ENCODE data around the gene FXYD1. TPM values are rescaled to one million over a fixed set of nuclear protein-coding genes. Genes with fewer than 3 reads are reported as not detected.

FXYD1 gene
- total and polyA plus RNA-seq, 2 experiments from 2014 or later, result 1.5 to 26.8 TPM

DNA sequence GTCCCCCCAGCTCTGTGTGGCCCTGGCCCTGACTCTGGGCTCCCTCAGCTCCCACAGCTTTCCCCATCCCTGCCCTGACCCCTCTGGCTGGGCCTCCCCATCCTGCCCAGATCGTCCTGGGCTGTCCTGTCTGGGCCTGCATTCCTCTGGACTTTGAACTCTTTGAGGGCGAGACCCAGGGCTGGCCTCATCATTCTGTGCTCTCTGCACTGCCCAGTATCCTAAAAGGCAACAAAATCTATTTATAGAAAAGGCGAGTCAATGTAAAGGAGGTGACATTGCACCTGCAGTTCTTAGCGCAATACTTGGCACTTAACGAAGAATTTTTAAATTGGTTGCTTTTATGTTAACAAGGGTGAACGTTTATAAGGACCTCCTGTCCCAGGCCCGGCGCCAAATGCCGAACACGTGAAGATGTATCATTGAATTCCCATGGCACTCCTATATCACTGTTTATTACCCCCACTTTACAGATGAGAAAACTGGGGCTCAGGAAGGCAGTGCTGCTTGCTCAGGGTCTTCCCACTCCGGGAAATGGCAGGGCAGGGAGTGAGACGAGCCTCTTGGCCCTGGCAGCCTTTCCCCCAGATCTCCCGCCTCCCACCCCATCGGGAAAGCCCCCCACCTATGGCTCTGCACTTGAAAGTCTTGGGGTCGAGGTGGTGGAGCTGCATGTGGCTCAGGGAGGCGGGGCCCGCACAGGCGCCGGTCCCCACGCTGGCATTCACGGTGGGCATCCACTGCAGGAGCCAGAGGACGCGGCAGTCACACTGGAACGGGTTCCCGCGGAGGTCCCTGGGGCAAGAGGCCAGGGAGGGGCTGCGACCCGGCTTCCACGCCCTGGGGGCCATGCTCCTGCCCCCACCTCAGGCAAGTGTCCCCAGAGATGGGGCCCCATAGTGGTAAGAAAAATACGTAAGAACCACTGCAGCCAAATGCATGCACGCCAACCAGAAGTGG is 7.6 kb upstream of the FXYD1 start:
- H3K79me2 ChIP-seq (replicated peaks; ENCODE audit: insufficient read depth), result no peaks in the 10 kb centered on the region
- TF ChIP-seq ZNF331 (CRISPR knock-in tag; IDR thresholded peaks at IDR 0.05; ENCODE audit: low read depth) (no peak), POLR2AphosphoS5 (IDR thresholded peaks at IDR 0.05; ENCODE audit: low read depth) (no peak), STAT1 (IDR thresholded peaks at IDR 0.05; ENCODE audit: unreplicated experiment) (no peak), EZH2phosphoT487 (IDR thresholded peaks at IDR 0.05; ENCODE audit: unreplicated experiment) (no peak), CREB1 (CRISPR knock-in tag; IDR thresholded peaks at IDR 0.05; ENCODE audit: low read depth) (no peak), JUNB (IDR thresholded peaks at IDR 0.05; ENCODE audit: unreplicated experiment) (no peak), NANOG (IDR thresholded peaks at IDR 0.05; ENCODE audit: borderline replicate concordance) (no peak), EZH2 (IDR thresholded peaks at IDR 0.05; ENCODE audit: low read depth, unreplicated experiment) (no peak), ZNF114 (CRISPR knock-in tag; IDR thresholded peaks at IDR 0.05) (no peak)
- TF ChIP-seq, protein P1, sequence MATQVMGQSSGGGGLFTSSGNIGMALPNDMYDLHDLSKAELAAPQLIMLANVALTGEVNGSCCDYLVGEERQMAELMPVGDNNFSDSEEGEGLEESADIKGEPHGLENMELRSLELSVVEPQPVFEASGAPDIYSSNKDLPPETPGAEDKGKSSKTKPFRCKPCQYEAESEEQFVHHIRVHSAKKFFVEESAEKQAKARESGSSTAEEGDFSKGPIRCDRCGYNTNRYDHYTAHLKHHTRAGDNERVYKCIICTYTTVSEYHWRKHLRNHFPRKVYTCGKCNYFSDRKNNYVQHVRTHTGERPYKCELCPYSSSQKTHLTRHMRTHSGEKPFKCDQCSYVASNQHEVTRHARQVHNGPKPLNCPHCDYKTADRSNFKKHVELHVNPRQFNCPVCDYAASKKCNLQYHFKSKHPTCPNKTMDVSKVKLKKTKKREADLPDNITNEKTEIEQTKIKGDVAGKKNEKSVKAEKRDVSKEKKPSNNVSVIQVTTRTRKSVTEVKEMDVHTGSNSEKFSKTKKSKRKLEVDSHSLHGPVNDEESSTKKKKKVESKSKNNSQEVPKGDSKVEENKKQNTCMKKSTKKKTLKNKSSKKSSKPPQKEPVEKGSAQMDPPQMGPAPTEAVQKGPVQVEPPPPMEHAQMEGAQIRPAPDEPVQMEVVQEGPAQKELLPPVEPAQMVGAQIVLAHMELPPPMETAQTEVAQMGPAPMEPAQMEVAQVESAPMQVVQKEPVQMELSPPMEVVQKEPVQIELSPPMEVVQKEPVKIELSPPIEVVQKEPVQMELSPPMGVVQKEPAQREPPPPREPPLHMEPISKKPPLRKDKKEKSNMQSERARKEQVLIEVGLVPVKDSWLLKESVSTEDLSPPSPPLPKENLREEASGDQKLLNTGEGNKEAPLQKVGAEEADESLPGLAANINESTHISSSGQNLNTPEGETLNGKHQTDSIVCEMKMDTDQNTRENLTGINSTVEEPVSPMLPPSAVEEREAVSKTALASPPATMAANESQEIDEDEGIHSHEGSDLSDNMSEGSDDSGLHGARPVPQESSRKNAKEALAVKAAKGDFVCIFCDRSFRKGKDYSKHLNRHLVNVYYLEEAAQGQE (IDR thresholded peaks at IDR 0.05; ENCODE audit: unreplicated experiment), result no peak
- TF ChIP-seq, protein P2, sequence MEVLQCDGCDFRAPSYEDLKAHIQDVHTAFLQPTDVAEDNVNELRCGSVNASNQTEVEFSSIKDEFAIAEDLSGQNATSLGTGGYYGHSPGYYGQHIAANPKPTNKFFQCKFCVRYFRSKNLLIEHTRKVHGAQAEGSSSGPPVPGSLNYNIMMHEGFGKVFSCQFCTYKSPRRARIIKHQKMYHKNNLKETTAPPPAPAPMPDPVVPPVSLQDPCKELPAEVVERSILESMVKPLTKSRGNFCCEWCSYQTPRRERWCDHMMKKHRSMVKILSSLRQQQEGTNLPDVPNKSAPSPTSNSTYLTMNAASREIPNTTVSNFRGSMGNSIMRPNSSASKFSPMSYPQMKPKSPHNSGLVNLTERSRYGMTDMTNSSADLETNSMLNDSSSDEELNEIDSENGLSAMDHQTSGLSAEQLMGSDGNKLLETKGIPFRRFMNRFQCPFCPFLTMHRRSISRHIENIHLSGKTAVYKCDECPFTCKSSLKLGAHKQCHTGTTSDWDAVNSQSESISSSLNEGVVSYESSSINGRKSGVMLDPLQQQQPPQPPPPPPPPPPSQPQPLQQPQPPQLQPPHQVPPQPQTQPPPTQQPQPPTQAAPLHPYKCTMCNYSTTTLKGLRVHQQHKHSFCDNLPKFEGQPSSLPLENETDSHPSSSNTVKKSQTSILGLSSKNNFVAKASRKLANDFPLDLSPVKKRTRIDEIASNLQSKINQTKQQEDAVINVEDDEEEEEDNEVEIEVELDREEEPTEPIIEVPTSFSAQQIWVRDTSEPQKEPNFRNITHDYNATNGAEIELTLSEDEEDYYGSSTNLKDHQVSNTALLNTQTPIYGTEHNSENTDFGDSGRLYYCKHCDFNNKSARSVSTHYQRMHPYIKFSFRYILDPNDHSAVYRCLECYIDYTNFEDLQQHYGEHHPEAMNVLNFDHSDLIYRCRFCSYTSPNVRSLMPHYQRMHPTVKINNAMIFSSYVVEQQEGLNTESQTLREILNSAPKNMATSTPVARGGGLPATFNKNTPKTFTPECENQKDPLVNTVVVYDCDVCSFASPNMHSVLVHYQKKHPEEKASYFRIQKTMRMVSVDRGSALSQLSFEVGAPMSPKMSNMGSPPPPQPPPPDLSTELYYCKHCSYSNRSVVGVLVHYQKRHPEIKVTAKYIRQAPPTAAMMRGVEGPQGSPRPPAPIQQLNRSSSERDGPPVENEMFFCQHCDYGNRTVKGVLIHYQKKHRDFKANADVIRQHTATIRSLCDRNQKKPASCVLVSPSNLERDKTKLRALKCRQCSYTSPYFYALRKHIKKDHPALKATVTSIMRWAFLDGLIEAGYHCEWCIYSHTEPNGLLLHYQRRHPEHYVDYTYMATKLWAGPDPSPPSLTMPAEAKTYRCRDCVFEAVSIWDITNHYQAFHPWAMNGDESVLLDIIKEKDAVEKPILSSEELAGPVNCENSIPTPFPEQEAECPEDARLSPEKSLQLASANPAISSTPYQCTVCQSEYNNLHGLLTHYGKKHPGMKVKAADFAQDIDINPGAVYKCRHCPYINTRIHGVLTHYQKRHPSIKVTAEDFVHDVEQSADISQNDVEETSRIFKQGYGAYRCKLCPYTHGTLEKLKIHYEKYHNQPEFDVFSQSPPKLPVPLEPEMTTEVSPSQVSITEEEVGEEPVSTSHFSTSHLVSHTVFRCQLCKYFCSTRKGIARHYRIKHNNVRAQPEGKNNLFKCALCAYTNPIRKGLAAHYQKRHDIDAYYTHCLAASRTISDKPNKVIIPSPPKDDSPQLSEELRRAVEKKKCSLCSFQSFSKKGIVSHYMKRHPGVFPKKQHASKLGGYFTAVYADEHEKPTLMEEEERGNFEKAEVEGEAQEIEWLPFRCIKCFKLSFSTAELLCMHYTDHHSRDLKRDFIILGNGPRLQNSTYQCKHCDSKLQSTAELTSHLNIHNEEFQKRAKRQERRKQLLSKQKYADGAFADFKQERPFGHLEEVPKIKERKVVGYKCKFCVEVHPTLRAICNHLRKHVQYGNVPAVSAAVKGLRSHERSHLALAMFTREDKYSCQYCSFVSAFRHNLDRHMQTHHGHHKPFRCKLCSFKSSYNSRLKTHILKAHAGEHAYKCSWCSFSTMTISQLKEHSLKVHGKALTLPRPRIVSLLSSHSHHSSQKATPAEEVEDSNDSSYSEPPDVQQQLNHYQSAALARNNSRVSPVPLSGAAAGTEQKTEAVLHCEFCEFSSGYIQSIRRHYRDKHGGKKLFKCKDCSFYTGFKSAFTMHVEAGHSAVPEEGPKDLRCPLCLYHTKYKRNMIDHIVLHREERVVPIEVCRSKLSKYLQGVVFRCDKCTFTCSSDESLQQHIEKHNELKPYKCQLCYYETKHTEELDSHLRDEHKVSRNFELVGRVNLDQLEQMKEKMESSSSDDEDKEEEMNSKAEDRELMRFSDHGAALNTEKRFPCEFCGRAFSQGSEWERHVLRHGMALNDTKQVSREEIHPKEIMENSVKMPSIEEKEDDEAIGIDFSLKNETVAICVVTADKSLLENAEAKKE (CRISPR knock-in tag; IDR thresholded peaks at IDR 0.05), result no peak
- TF ChIP-seq, protein P3, sequence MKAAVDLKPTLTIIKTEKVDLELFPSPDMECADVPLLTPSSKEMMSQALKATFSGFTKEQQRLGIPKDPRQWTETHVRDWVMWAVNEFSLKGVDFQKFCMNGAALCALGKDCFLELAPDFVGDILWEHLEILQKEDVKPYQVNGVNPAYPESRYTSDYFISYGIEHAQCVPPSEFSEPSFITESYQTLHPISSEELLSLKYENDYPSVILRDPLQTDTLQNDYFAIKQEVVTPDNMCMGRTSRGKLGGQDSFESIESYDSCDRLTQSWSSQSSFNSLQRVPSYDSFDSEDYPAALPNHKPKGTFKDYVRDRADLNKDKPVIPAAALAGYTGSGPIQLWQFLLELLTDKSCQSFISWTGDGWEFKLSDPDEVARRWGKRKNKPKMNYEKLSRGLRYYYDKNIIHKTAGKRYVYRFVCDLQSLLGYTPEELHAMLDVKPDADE (IDR thresholded peaks at IDR 0.05), result no peak
- TF ChIP-seq, protein P4, sequence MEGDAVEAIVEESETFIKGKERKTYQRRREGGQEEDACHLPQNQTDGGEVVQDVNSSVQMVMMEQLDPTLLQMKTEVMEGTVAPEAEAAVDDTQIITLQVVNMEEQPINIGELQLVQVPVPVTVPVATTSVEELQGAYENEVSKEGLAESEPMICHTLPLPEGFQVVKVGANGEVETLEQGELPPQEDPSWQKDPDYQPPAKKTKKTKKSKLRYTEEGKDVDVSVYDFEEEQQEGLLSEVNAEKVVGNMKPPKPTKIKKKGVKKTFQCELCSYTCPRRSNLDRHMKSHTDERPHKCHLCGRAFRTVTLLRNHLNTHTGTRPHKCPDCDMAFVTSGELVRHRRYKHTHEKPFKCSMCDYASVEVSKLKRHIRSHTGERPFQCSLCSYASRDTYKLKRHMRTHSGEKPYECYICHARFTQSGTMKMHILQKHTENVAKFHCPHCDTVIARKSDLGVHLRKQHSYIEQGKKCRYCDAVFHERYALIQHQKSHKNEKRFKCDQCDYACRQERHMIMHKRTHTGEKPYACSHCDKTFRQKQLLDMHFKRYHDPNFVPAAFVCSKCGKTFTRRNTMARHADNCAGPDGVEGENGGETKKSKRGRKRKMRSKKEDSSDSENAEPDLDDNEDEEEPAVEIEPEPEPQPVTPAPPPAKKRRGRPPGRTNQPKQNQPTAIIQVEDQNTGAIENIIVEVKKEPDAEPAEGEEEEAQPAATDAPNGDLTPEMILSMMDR (conservative IDR thresholded peaks at IDR 0.05; ENCODE audit: low read depth in 2 of 2), result no peak
- ATAC-seq (no peak), DNase-seq (ENCODE audit: low spot score) (no peak)
- no peaks in the 10 kb centered on the region; the same call in 2 of the 3 replicates for H3K36me3 Mint-ChIP-seq (ENCODE audit: low read depth)
- no peak overlapping the region for H2AFZ ChIP-seq
- H4K20me1 ChIP-seq (replicated peaks; ENCODE audit: insufficient read depth), result no peaks in the 10 kb centered on the region
- H3K27me3 ChIP-seq (ENCODE audit: insufficient read depth), result no peaks in the 10 kb centered on the region
- 0 out of 2 replicates have a peak, but pooled peaks cover 2% of the 10 kb centered on the region for H3F3A ChIP-seq (replicated peaks; ENCODE audit: low read depth)
- H3K27ac Mint-ChIP-seq, result no peak overlapping the region
- no peaks in the 10 kb centered on the region for H3K36me3 ChIP-seq (ENCODE audit: insufficient read depth)
- H3K4me3 Mint-ChIP-seq, result no peak overlapping the region
- peaks cover 11% of the 10 kb centered on the region; the same call in 1 of the 2 replicates for H3K4me1 ChIP-seq (ENCODE audit: insufficient read depth)
- peaks cover 10% of the 10 kb centered on the region for H3K9me2 ChIP-seq (ENCODE audit: insufficient read depth)
- H3K27ac ChIP-seq (ENCODE audit: low read depth), result no peak overlapping the region
- H3K27me3 Mint-ChIP-seq (ENCODE audit: insufficient read depth, low read depth, poor library complexity), result peaks cover 4% of the 10 kb centered on the region
- H3K4me3 ChIP-seq, result no peak overlapping the region
- H3K9me3 Mint-ChIP-seq, result no peaks in the 10 kb centered on the region
- peaks cover 12% of the 10 kb centered on the region for H3K4me1 Mint-ChIP-seq
- H3K4me2 ChIP-seq, result no peak overlapping the region
